ENCODE measurements around the gene ZNF831. TPM values are rescaled to one million over a fixed set of nuclear protein-coding genes. Genes with fewer than 3 reads are reported as not detected.

Gene ZNF831
- total RNA-seq, 1 experiment from 2014 or later: 0.04 TPM

GRCh38 chr20:59192533-59192896 lies 28.9 kb downstream of the ZNF831 start (continued):
- no peak for TF ChIP-seq HMGXB4 (CRISPR knock-in tag; IDR thresholded peaks at IDR 0.05)
- TF ChIP-seq STAT6 (CRISPR knock-in tag; conservative IDR thresholded peaks at IDR 0.05; ENCODE audit: low read depth): no peak
- no peak for TF ChIP-seq ZSCAN18 (CRISPR knock-in tag; IDR thresholded peaks at IDR 0.05)
- TF ChIP-seq ESRRA (CRISPR knock-in tag; IDR thresholded peaks at IDR 0.05; ENCODE audit: borderline replicate concordance): no peak
- TF ChIP-seq ZNF138 (CRISPR knock-in tag; conservative IDR thresholded peaks at IDR 0.05): no peak
- no peak for TF ChIP-seq SMAD3 (CRISPR knock-in tag; IDR thresholded peaks at IDR 0.05; ENCODE audit: borderline replicate concordance)
- no peak for TF ChIP-seq PRDM15 (CRISPR knock-in tag; IDR thresholded peaks at IDR 0.05)

GRCh38 chr20:59193325-59193724 lies 29.7 kb downstream of the ZNF831 start:
- no peaks in the 10 kb centered on the region; the same call in 1 of the 2 replicates for H3K27me3 Mint-ChIP-seq (ENCODE audit: low read depth)
- POLR2A ChIA-PET: interaction anchor here (0.6 kb wide), 2 partner anchors 14 to 783 kb away, joined by 4 to 14 read pairs; no protein-coding TSS in a partner anchor
- CTCF ChIA-PET: interaction anchor here (1.8 kb wide), 1 partner anchor 15 kb away, joined by 7 read pairs; no protein-coding TSS in a partner anchor
- H3K36me3 Mint-ChIP-seq: no peaks in the 10 kb centered on the region
- H3K4me3 Mint-ChIP-seq: no peak overlapping the region
- ATAC-seq: no peak
- DNase-seq (ENCODE audit: low spot score): no peak
- H3K4me1 Mint-ChIP-seq: no peaks in the 10 kb centered on the region
- H3K27ac Mint-ChIP-seq: no peak overlapping the region
- no peaks in the 10 kb centered on the region for H3K9me3 Mint-ChIP-seq
- TF ChIP-seq E2F5 (CRISPR knock-in tag; IDR thresholded peaks at IDR 0.05) (no peak), NR1H2 (CRISPR knock-in tag; IDR thresholded peaks at IDR 0.05) (no peak), IRF2 (CRISPR knock-in tag; IDR thresholded peaks at IDR 0.05; ENCODE audit: borderline replicate concordance, low read depth) (no peak), ZNF317 (CRISPR knock-in tag; IDR thresholded peaks at IDR 0.05; ENCODE audit: borderline replicate concordance, low read depth) (no peak), SMAD4 (CRISPR knock-in tag; IDR thresholded peaks at IDR 0.05) (no peak), ZNF263 (CRISPR knock-in tag; IDR thresholded peaks at IDR 0.05; ENCODE audit: low read depth) (no peak), E2F1 (CRISPR knock-in tag; IDR thresholded peaks at IDR 0.05) (no peak), ZNF532 (CRISPR knock-in tag; IDR thresholded peaks at IDR 0.05; ENCODE audit: borderline replicate concordance) (no peak), PRRX2 (CRISPR knock-in tag; IDR thresholded peaks at IDR 0.05) (no peak), NFYB (CRISPR knock-in tag; conservative IDR thresholded peaks at IDR 0.05; ENCODE audit: low read depth) (no peak), ZBTB21 (CRISPR knock-in tag; IDR thresholded peaks at IDR 0.05; ENCODE audit: borderline replicate concordance) (no peak), ZNF416 (CRISPR knock-in tag; IDR thresholded peaks at IDR 0.05) (no peak), ATF1 (CRISPR knock-in tag; IDR thresholded peaks at IDR 0.05) (no peak)

Data from WTC11 (cell line).